HEK293 (cell line): ENCODE data around the gene NT5DC2.

Experiments
- CTCF ChIA-PET: fragments of 350-600 bp; formaldehyde crosslinking; extraction: SDS; loops from one replicate; lab custom pipeline; 2021; ENCODE audit warnings: antibody characterized with exemption; lab: Yijun Ruan, JAX
- POLR2A ChIA-PET: fragments of 300-600 bp; formaldehyde crosslinking; extraction: SDS; loops from one replicate; lab custom pipeline; 2020; ENCODE audit warnings: antibody characterized with exemption, inconsistent platforms; lab: Yijun Ruan, JAX
- H3K27ac ChIP-seq: fragments of 200-500 bp; sonication (Bioruptor generic); 2 replicates; pipeline ENCODE4 v1.5.1; 2014; ENCODE audit warnings: low read depth, low read length, control low read depth, inconsistent platforms; ENCODE audit errors: extremely low read depth
- H3K36me3 ChIP-seq, 2 experiments: fragments of 200-500 bp in 1 of 2; sonication (Bioruptor generic) in 1 of 2; 1 replicate in 1 of 2; 2 replicates in 1 of 2; pipeline ENCODE4 v1.5.1; 2014 to 2017; ENCODE audit warnings: inconsistent platforms in 2 of 2, low read length in 2 of 2; ENCODE audit not compliant: control insufficient read depth in 2 of 2, insufficient read depth in 1 of 2
- H3K4me1 ChIP-seq: fragments of 200-500 bp; sonication (Bioruptor generic); 2 replicates; pipeline ENCODE4 v1.5.1; 2014; ENCODE audit warnings: mild to moderate bottlenecking, low read length, inconsistent platforms; ENCODE audit not compliant: control insufficient read depth, insufficient read depth
- H3K4me3 ChIP-seq: 2 replicates; pipeline ENCODE4 v1.5.1; 2011; ENCODE audit warnings: low read depth, mild to moderate bottlenecking, control low read depth, low read length, moderate library complexity
- H3K9me3 ChIP-seq: fragments of 200-500 bp; sonication (Bioruptor generic); 2 replicates; pipeline ENCODE4 v1.5.1; 2014; ENCODE audit warnings: low read depth, low read length, inconsistent platforms; ENCODE audit not compliant: control insufficient read depth, insufficient read depth
- KLF1 ChIP-seq: fragments of 450-650 bp; formaldehyde crosslinking; IDR thresholded peaks from 2 replicates; pipeline ENCODE4 v1.5.1; 2016; ENCODE audit warnings: missing biosample characterization, missing genetic modification characterization
- KLF10 ChIP-seq: fragments of 450-650 bp; IDR thresholded peaks from 2 replicates; pipeline ENCODE4 v1.5.1; 2018; ENCODE audit warnings: missing biosample characterization, mild to moderate bottlenecking, missing genetic modification characterization
- ZEB2 ChIP-seq: fragments of 450-650 bp; formaldehyde crosslinking; IDR thresholded peaks from 2 replicates; pipeline ENCODE4 v1.5.1; 2016; ENCODE audit warnings: missing biosample characterization, missing genetic modification characterization
- ZNF16 ChIP-seq: fragments of 450-650 bp; formaldehyde crosslinking; IDR thresholded peaks from 2 replicates; pipeline ENCODE4 v1.5.1; 2016; ENCODE audit warnings: low read depth, missing biosample characterization, missing genetic modification characterization
- ZNF266 ChIP-seq: fragments of 450-650 bp; formaldehyde crosslinking; IDR thresholded peaks from 2 replicates; pipeline ENCODE4 v1.5.1; 2016; ENCODE audit warnings: missing biosample characterization, missing genetic modification characterization, low read depth
- ZNF335 ChIP-seq: fragments of 450-650 bp; formaldehyde crosslinking; conservative IDR thresholded peaks from 2 replicates; pipeline ENCODE4 v1.5.1; 2016; ENCODE audit warnings: missing biosample characterization, missing genetic modification characterization
- ZNF366 ChIP-seq: fragments of 450-650 bp; formaldehyde crosslinking; conservative IDR thresholded peaks from 2 replicates; pipeline ENCODE4 v1.5.1; 2016; ENCODE audit warnings: missing biosample characterization, missing genetic modification characterization
- ZNF37A ChIP-seq: fragments of 450-650 bp; IDR thresholded peaks from 2 replicates; pipeline ENCODE4 v1.5.1; 2018; ENCODE audit warnings: missing biosample characterization, missing genetic modification characterization
- ZNF514 ChIP-seq: fragments of 450-650 bp; formaldehyde crosslinking; IDR thresholded peaks from 2 replicates; pipeline ENCODE4 v1.5.1; 2016; ENCODE audit warnings: missing biosample characterization, missing genetic modification characterization
- ZNF677 ChIP-seq: fragments of 450-650 bp; IDR thresholded peaks from 2 replicates; pipeline ENCODE4 v1.5.0; 2018; ENCODE audit warnings: missing biosample characterization, mild to moderate bottlenecking, missing genetic modification characterization, moderate library complexity
- ZNF792 ChIP-seq: fragments of 450-650 bp; formaldehyde crosslinking; IDR thresholded peaks from 2 replicates; pipeline ENCODE4 v1.5.1; 2016; ENCODE audit warnings: missing biosample characterization, missing genetic modification characterization
- ZSCAN23 ChIP-seq: fragments of 450-650 bp; formaldehyde crosslinking; IDR thresholded peaks from 2 replicates; pipeline ENCODE4 v1.5.1; 2016; ENCODE audit warnings: missing biosample characterization, missing genetic modification characterization
- ZXDB ChIP-seq: fragments of 450-650 bp; formaldehyde crosslinking; IDR thresholded peaks from 2 replicates; pipeline ENCODE4 v1.5.1; 2016; ENCODE audit warnings: missing biosample characterization, missing genetic modification characterization
- TF ChIP-seq, protein P1 (sequence below): fragments of 450-650 bp; formaldehyde crosslinking; IDR thresholded peaks from 2 replicates; pipeline ENCODE4 v1.5.1; 2016; ENCODE audit warnings: missing biosample characterization, missing genetic modification characterization
- TF ChIP-seq, protein P2 (sequence below): fragments of 450-650 bp; formaldehyde crosslinking; IDR thresholded peaks from 2 replicates; pipeline ENCODE4 v1.5.1; 2016; ENCODE audit warnings: missing biosample characterization, missing genetic modification characterization
- TF ChIP-seq, protein P3 (sequence below): fragments of 450-650 bp; formaldehyde crosslinking; IDR thresholded peaks from 2 replicates; pipeline ENCODE4 v1.5.1; 2017; ENCODE audit warnings: missing biosample characterization, missing genetic modification characterization

The NT5DC2 gene

DNA sequence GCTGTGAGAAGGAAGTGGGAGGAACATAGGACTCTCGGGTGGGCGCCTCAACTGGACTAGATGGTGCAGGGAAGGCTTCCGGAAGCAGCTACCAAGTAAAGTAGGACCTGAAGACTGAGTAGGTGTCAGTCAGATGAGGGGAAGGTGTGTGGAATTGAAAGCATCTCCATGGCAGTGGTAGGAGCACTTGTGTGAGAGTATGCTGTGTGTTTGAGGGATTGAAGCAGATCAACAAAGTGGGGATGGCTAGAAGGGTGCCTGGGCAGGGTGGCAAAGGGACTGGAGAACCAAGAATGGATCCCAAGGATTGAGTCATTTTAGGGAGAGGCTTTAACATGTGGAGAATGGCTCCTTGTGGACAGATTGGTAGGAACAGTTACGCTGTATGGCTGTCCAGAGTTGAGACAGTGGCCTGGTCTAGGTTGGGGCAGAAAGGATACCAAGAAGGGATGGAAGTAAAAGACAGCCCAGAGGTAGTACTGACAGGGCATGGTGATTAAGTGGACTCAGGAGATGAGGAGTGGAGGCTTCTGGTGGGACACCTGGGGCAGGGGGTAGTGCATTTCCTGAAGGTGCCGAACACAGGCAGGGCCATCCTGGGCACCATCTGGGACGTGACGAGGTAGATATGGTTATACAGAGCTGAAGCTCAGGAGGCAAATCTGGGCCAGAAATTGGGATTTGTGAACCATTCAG is 4.2 kb upstream of the NT5DC2 start:
- H3K4me1 ChIP-seq: no peaks in the 10 kb centered on the region; the same call in 1 of the 2 replicates
- peaks cover 0 to 35% of the 10 kb centered on the region in 2 experiments; a peak in 2 of 3 replicates for H3K36me3 ChIP-seq
- no peak overlapping the region for H3K27ac ChIP-seq
- ChIA-PET POLR2A (interaction anchor here (0.5 kb wide), 1 partner anchor 54 kb away, joined by 3 read pairs; no protein-coding TSS in a partner anchor), CTCF (no interaction called here)
- peak overlapping the region; percentile 76 for H3K4me3 ChIP-seq
- no peaks in the 10 kb centered on the region for H3K9me3 ChIP-seq
- TF ChIP-seq KLF10 (tag by site-specific recombination): no peak

- peak overlapping the region; percentile 73; the same call in 1 of the 2 replicates for H3K27ac ChIP-seq
- no peaks in the 10 kb centered on the region for H3K9me3 ChIP-seq
- ChIA-PET CTCF (no interaction called here), POLR2A (interaction anchor here (0.5 kb wide), 1 partner anchor 54 kb away, joined by 3 read pairs; no protein-coding TSS in a partner anchor)
- peak overlapping the region; percentile 76 for H3K4me3 ChIP-seq
- peaks cover 2% of the 10 kb centered on the region; the same call in 1 of the 2 replicates for H3K4me1 ChIP-seq
- TF ChIP-seq ZNF16 (tag by site-specific recombination) (no peak), ZNF266 (tag by site-specific recombination) (no peak), ZNF335 (tag by site-specific recombination) (0 out of 2 replicates have a peak, but pooled peaks have one; percentile 11), ZNF514 (tag by site-specific recombination) (no peak)
- TF ChIP-seq, protein P1, sequence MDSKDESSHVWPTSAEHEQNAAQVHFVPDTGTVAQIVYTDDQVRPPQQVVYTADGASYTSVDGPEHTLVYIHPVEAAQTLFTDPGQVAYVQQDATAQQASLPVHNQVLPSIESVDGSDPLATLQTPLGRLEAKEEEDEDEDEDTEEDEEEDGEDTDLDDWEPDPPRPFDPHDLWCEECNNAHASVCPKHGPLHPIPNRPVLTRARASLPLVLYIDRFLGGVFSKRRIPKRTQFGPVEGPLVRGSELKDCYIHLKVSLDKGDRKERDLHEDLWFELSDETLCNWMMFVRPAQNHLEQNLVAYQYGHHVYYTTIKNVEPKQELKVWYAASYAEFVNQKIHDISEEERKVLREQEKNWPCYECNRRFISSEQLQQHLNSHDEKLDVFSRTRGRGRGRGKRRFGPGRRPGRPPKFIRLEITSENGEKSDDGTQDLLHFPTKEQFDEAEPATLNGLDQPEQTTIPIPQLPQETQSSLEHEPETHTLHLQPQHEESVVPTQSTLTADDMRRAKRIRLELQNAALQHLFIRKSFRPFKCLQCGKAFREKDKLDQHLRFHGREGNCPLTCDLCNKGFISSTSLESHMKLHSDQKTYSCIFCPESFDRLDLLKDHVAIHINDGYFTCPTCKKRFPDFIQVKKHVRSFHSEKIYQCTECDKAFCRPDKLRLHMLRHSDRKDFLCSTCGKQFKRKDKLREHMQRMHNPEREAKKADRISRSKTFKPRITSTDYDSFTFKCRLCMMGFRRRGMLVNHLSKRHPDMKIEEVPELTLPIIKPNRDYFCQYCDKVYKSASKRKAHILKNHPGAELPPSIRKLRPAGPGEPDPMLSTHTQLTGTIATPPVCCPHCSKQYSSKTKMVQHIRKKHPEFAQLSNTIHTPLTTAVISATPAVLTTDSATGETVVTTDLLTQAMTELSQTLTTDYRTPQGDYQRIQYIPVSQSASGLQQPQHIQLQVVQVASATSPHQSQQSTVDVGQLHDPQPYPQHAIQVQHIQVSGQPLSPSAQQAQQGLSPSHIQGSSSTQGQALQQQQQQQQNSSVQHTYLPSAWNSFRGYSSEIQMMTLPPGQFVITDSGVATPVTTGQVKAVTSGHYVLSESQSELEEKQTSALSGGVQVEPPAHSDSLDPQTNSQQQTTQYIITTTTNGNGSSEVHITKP: peak; percentile 73; the same call in 1 of the 2 replicates
- H3K36me3 ChIP-seq: peaks cover 0 to 35% of the 10 kb centered on the region in 2 experiments; a peak in 2 of 3 replicates
These were observed 3.5 kb upstream of the NT5DC2 start for GRCh38 chr3:52537165-52537620.

- Histone ChIP-seq H3K4me3 (peak within 1 kb of the TSS; percentile 76), H3K27ac (peak within 1 kb of the TSS; percentile 73), H3K4me1 (peaks cover 4% of the 10 kb centered on the region; the same call in 1 of the 2 replicates), H3K36me3 (peaks cover 0 to 38% of the 10 kb centered on the region in 2 experiments; a peak in 1 of 3 replicates), H3K9me3 (no peaks in the 10 kb centered on the region)
- POLR2A ChIA-PET: interaction anchor here (0.5 to 1.1 kb wide), 15 partner anchors 9 to 481 kb away, joined by 3 to 8 read pairs (median 4); partner anchors contain the start of genes DUSP7, GNL3, NEK4 and PBRM1
- CTCF ChIA-PET: no interaction called here
- TF ChIP-seq ZNF37A (tag by site-specific recombination): no peak
- TF ChIP-seq ZNF366 (tag by site-specific recombination): 0 out of 2 replicates have a peak, but pooled peaks have one; percentile 13
- TF ChIP-seq, protein P2, sequence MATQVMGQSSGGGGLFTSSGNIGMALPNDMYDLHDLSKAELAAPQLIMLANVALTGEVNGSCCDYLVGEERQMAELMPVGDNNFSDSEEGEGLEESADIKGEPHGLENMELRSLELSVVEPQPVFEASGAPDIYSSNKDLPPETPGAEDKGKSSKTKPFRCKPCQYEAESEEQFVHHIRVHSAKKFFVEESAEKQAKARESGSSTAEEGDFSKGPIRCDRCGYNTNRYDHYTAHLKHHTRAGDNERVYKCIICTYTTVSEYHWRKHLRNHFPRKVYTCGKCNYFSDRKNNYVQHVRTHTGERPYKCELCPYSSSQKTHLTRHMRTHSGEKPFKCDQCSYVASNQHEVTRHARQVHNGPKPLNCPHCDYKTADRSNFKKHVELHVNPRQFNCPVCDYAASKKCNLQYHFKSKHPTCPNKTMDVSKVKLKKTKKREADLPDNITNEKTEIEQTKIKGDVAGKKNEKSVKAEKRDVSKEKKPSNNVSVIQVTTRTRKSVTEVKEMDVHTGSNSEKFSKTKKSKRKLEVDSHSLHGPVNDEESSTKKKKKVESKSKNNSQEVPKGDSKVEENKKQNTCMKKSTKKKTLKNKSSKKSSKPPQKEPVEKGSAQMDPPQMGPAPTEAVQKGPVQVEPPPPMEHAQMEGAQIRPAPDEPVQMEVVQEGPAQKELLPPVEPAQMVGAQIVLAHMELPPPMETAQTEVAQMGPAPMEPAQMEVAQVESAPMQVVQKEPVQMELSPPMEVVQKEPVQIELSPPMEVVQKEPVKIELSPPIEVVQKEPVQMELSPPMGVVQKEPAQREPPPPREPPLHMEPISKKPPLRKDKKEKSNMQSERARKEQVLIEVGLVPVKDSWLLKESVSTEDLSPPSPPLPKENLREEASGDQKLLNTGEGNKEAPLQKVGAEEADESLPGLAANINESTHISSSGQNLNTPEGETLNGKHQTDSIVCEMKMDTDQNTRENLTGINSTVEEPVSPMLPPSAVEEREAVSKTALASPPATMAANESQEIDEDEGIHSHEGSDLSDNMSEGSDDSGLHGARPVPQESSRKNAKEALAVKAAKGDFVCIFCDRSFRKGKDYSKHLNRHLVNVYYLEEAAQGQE (tag by site-specific recombination): 0 out of 2 replicates have a peak, but pooled peaks have one; percentile 9
- TF ChIP-seq, protein P3, sequence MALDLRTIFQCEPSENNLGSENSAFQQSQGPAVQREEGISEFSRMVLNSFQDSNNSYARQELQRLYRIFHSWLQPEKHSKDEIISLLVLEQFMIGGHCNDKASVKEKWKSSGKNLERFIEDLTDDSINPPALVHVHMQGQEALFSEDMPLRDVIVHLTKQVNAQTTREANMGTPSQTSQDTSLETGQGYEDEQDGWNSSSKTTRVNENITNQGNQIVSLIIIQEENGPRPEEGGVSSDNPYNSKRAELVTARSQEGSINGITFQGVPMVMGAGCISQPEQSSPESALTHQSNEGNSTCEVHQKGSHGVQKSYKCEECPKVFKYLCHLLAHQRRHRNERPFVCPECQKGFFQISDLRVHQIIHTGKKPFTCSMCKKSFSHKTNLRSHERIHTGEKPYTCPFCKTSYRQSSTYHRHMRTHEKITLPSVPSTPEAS: no peak
- no peak; the same call in 1 of the 2 replicates for TF ChIP-seq KLF1
- no peak for TF ChIP-seq ZNF792 (tag by site-specific recombination)
- no peak; the same call in none of the 2 replicates for TF ChIP-seq ZXDB (tag by site-specific recombination)
- no peak for TF ChIP-seq ZSCAN23 (tag by site-specific recombination)
- TF ChIP-seq ZNF677: no peak
- TF ChIP-seq ZEB2 (tag by site-specific recombination): peak; percentile 64; the same call in 1 of the 2 replicates
These were observed 2.9 kb upstream of the NT5DC2 start, which contains the start of gene UQCC5 for GRCh38 chr3:52536369-52537164. Gene UQCC5 (plus strand): TSS chr3:52536605. CDS start chr3:52536756, 151 bp downstream.
